G401.6 (cell line): Measurements from ENCODE around the gene DDX50.
A peak's percentile ranks its signal among the peaks of the same experiment; 100 is the strongest.
"Not testable (repeated sequence)": the region's sequence is repeated elsewhere in the genome, so short reads cannot be mapped to it uniquely, and the experiment has no call there.

Source experiments
- FAIRE-seq: peaks from 2 replicates; lab custom pipeline; 2012; peaks lifted over from hg19 to GRCh38; lab: Jason Lieb, UNC

Gene DDX50

DNA sequence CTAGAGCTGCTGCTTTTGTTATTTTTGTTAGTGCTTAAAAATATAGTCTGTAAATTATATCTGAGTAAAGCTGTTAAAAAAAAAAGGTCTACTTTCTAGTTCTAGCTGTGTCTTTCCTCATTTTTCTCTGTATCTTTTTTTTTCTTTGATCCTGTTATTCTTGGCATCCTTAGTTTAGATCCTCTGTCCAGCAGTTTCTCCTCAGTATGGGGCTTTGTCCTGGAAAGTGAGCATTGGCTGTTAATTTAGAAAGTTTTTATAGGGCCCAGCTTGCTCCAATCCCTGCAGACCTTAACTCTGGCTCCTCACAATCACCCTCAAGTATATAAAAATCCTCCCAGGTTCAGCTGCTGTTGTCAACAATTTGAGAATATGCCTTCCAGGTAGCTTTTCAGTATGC, 23.5 kb downstream of the DDX50 start:
- FAIRE-seq, result no peak

DNA sequence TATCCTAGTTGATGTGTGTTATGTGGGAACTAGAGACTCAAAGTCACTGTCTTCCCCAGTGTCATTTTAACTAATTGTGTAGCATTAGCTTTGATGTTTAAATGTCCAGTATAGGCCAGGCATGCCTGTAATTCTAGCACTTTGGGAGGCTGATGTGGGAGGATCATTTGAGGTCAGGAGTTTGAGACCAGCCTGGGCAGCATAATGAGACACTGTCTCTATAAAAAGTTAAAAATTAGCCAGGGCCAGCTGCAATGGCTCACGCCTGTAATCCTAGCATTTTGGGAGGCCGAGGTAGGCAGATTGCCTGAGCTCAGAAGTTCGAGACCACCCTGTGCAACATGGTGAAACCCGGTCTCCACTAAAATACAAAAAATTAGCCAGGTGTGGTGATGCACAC, 24.4 kb downstream of the DDX50 start:
- no peak for FAIRE-seq

DNA sequence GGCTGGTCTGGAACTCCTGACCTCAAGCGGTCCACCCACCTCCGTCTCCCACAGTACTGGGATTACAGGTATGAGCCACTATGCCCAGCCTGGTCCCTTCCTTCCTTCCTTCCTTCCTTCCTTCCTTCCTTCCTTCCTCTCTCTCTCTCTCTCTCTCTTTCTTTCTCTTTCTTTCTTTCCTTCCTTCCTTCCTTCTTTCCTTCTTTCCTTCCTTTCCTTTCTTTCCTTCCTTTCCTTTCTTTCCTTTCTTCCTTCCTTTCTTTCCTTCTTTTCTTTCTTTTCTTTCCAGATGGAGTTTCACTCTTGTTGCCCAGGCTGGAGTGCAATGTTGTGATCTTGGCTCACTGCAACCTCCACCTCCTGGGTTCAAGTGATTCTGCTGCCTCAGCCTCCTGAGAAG, 28.0 kb downstream of the DDX50 start:
- not testable (repeated sequence) for FAIRE-seq

DNA sequence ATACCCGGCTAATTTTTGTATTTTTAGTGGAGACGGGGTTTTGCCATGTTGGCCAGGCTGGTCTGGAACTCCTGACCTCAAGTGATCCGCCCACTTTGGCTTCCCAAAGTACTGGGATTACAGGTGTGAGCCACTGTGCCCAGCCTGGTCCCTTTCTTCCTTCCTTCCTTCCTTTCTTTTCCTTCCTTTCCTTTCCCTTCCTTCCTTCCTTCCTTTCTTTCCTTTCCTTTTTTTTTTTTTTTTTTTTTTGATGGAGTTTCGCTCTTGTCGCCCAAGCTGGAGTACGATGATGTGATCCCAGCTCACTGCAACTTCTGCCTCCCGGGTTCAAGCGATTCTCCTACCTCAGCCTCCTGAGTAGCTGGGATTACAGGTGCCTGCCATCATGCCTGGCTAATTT, 28.8 kb downstream of the DDX50 start:
- not testable (repeated sequence) for FAIRE-seq

DNA sequence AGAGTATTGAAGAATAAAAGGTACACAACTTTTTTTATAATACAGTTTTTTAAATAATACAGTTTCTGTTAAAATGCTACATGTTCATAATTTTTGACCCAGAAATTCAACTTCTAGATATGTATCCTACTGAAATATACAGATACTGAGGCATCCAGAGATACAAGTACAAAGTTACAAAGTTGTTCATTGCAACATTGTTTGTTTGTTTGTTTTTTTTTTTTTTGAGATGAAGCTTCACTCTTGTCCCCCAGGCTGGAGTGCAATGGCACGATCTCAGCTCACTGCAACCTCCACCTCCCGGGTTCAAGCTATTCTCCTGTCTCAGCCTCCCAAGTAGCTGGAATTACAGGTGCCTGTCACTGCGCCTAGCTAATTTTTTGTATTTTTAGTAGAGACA, 31.7 kb downstream of the DDX50 start:
- not testable (repeated sequence) for FAIRE-seq

DNA sequence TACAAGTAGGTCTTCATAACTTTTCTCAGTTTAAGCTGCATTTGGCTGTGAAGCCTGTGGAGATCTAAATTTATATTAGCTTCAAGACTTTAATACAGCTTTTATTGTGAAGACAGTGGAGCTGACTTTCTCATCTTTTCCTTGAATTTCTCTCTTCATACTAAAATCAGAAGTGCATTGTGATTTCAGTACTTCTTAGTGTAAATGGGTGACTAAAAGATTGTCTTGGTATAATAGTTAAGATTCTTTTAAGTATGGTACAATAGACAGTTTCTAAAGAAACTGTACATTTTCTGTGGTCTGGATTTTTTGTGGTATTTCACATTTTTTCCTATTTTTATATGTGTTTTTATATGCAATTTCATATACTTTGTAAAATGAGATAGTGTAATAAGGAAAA, 33.9 kb downstream of the DDX50 start:
- peak; percentile 67 for FAIRE-seq

DNA sequence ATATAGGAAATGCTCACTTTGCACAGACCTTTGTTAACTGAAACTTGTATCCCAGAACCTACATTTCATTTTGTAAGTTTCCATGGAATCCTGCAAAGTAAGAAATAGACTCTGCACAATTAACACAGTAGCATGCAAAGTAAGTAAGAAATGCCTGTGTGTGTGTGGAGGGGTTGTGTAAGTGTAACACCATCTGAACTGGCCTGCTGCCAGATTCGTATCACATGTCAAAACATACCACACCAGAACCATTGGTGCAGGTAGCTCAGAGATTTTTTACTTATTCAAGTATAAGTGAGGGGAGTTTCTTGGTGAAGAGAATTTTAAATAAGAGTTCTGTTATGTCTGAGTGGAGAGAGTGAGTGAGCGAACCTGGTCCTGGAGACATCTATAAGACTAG, 37.0 kb downstream of the DDX50 start:
- no peak for FAIRE-seq

DNA sequence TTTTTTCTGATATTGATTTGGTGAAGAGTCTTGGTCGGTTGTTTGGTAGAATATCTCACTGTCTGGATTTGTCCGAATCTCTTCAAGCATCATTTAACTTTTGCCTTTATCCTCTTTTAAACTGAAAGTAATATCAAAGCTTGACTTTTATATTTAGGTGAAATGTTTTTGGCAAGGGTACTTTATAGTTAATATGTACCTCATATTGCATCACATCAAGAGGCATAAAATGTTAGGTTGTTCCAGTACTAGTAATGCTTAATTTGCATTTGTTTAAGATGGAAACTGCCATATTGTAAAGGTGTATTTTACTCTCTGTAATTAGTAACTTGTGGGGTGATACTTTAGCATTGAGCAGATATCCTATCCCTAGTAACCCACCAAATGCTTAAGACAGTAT, 37.8 kb downstream of the DDX50 start:
- no peak for FAIRE-seq

DNA sequence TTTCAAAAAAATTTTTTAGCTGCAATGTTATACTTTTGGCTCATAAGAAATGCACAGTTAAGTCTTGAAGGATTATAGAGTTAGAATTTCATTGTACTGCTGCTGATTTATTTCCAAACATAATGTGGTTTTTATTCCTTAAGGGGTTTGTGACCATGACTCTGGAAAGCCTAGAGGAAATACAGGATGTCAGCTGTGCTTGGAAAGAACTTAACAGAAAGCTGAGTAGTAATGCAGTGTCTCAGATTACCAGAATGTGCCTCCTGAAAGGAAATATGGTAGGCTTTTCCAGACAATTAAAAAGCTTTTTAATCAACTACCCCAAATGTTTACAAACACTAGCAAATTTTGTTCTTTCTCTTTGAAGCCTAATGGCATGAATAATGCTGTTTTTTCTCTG, 39.8 kb downstream of the DDX50 start:
- FAIRE-seq, result not testable (repeated sequence)

DNA sequence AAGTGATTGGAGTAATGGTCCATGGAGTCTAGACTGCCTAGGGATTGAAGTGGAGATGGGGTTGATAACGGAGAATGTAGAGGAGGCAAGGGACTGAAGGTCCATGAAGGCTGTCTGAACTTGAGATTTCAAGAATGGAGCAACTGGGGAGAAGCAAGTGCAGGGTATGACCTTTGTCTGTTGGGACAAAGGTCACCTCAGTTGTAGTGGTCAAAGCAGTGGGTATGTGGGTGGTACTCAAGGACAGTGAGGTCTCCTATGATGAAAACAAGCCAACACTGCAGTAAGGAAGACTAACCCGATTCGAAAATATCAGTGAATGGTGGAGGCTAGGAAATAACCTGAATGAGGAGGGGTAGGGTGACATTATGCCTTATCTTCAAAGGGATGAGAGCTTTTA, 49.5 kb downstream of the DDX50 start:
- FAIRE-seq, result no peak

DNA sequence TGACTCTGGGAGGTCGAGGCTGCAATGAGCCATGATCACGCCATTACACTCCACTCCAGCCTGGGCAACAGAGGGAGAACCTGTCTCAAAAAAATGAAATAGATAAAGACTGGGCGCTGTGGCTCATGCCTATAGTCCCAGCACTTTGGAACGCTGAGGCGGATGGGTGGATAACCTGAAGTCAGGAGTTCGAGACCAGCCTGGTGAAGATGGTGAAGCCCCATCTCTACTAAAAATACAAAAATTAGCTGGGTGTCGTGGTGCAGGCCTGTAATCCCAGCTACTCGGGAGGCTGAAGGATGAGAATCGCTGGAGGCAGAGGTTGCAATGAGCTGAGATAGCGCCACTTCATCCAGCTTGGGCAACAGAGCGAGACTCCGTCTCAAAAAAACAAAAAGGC, 53.8 kb downstream of the DDX50 start:
- no peak for FAIRE-seq

DNA sequence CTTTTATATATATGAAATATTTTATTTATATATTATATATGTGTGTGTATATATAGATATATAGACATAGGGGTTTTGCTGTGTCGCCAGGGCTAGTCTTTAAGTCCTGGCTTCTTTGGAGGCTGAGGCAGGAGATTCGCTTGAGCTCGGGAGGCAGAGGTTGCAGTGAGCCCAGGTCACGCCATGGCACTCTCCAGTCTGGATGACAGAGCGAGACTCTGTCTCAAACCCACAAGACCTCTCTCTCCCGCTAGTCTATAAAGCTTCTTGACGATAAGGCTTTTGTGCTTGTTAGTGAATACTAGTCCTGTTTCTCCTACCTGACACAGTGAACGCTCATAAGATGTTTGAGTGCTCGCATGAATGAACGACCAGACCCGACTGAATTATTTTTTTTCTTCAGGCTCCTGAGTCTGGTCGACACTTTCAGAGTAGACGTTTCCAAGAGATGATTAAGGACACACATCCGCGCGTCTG, 54.3 kb downstream of the DDX50 start:
- no peak for FAIRE-seq

DNA sequence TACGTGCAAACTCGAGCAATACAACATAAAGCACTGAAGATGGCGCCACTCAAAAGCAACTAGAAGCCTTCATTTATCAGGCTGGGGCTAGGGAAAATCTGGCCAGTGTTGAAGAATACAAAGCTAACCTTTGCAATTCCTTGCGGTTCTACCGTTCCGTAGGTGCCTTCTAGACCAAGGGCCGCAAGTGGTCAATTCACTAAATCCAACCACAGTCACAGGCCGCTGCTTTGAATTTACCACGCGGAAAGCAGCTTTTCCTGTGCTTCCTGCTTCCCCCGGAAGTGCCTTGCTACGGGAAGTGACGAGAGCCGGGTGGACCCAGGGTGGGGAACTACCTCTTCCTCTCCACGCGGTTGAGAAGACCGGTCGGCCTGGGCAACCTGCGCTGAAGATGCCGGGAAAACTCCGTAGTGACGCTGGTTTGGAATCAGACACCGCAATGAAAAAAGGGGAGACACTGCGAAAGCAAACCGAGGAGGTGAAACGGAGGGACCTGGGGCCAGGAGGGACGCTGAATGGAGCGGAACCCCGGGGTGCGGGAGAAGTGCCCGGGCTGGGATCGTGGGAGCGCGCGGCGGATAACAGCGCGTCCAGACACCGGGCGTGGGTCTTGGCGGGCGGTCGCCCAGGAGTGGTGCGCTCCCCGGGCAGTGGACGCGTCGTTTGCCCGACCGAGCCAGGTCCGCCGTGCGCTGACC, 54.9 kb downstream of the DDX50 start, which contains the start of gene DDX21:
TSS of gene DDX21 (plus strand) at position 339 of the 701 bp plus-strand sequence. CDS start at position 395, 56 bp downstream.
- peak; percentile 82 for FAIRE-seq

DNA sequence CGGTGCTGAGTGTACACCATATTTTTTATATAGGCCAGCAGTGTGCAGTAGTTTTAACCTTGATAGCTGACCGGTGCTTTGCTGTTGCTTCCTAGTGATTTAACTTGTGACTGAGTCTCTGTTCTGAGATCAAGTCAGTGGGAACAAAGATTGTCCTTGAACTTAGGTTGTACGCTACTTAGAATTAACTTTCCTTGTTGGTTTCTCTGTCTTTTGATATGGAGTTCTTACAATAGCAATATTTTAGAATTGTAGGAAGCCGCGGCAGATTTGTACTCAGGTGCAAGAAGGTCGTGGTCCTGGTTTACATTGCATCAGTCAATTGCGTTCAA, 56.1 kb downstream of the DDX50 start:
- FAIRE-seq, result no peak

DNA sequence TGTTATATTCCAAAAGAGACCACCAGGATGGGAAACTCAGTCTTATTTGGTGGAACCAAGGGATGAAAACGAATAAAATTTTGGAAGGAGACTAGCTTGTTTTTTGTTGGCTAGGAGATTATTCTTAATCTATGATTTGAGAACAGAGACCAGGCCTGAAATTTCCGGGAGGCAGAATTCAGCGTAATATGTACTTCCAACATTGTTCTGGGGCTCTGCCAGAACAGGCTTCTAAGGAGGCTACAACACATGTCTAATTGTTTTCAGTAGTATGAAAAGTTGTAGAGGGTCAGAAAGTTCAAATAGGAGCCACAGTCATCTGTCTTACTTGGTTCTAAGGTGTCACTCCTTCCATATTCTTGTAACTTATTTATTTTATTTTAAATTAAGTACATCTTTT, 56.5 kb downstream of the DDX50 start:
- no peak for FAIRE-seq

DNA sequence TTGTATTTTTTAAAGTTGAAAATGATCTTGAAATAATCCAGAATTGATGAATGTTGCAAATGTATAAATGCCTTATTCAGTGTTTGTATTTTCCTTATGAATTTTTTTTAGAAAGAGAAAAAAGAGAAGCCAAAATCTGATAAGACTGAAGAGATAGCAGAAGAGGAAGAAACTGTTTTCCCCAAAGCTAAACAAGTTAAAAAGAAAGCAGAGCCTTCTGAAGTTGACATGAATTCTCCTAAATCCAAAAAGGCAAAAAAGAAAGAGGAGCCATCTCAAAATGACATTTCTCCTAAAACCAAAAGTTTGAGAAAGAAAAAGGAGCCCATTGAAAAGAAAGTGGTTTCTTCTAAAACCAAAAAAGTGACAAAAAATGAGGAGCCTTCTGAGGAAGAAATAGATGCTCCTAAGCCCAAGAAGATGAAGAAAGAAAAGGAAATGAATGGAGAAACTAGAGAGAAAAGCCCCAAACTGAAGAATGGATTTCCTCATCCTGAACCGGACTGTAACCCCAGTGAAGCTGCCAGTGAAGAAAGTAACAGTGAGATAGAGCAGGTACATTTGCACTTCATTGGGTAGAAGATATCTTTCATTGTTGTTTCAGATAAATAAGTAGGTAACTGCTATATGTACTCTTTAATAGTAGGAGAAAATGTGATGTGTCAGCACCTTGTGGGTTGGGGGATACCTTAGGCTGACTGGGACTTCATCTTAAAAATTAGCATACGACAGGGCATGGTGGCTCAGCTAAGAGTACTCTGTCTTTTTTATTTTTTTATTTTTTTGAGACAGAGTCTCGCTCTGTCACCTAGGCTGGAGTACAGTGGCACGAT, 58.8 kb downstream of the DDX50 start:
- no peak for FAIRE-seq

DNA sequence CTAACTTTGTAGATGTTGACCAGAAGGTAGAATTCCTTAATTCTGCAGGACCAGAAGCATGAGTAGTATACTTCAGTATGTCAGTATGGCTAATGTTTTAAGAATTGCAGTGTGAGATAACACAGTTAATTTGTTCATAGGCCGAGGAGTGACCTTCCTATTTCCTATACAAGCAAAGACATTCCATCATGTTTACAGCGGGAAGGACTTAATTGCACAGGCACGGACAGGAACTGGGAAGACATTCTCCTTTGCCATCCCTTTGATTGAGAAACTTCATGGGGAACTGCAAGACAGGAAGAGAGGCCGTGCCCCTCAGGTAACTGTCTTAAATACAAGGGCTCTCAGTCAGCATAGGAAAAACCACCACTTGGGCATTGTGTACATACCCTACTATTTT, 62.0 kb downstream of the DDX50 start:
- no peak for FAIRE-seq

DNA sequence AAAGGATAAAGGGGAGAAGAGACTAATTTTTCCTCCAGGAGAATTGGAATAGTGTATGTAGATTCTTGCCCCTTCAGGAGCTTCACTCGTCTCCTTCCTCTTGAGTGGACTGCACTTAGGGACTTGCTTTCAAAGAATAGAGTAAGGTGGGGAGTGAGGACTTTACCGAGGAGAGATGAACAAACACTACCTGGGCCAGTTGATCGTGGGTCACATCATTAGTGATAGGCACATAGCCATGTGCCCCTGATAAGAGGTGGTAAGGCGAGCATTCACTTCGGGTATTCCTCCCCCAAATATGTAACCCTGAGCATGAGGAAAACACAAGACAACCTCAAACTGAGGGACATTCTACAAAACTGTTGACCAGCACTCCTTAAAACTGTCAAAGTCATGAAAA, 72.9 kb downstream of the DDX50 start:
- FAIRE-seq, result no peak

DNA sequence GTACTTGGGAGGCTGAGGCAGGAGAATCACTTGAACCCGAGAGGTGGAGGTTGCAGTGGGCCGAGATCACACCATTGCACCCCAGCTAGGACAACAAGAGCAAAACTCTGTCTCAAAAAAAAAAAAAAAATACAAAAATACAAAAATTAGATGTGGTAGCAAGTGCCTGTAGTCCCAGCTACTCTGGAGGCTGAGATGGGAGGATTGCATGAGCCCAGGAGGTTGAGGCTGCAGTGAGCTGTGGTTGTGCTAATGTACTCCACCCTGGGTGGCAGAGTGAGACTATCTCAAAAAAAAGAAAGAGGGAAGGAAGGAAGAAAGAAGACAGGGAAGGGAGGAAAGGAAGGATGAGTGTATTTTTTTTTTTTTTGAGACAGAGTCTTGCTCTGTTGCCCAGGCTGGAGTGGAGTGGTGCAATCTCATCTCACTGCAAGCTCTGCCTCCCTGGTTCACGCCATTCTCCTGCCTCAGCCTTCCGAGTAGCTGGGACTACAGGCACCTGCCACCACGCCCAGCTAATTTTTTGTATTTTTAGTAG, 74.9 kb downstream of the DDX50 start:
- FAIRE-seq, result not testable (repeated sequence)

DNA sequence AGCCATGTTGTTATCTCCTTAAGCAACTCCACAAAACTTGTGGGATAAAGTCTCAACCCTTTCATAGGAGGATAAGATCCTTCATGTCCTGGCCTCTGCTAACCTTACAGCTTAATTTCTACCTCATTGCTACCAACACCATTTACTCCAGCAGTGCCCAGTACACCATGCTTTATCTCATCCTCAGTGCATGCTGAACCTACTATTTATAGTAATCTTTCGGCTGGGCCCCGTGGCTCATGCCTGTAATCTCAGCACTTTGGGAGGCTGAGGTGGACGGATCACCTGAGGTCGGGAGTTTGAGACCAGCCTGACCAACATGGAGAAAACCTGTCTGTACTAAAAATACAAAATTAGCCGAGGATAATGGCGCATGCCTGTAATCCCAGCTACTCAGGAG, 78.6 kb downstream of the DDX50 start:
- not testable (repeated sequence) for FAIRE-seq

DNA sequence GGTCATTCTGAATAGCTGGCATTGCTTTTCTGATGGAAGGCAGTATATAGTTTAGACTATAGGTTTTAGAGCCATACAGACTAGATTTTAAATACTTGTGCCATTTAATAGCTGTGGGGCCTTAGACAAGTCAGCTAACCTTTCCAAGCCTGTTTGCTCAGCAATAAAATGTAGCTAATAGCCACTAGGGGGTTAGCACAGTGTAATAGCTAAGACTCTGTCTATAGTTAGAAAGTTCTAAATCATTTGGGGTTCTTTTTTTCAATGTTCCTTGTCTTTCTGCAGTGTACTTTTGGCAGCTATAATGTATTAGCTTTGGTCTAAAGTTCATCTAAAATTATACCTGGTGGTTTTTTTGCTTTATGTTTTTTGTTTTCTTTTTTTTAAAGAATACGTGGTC, 80.0 kb downstream of the DDX50 start:
- FAIRE-seq, result peak; percentile 75

DNA sequence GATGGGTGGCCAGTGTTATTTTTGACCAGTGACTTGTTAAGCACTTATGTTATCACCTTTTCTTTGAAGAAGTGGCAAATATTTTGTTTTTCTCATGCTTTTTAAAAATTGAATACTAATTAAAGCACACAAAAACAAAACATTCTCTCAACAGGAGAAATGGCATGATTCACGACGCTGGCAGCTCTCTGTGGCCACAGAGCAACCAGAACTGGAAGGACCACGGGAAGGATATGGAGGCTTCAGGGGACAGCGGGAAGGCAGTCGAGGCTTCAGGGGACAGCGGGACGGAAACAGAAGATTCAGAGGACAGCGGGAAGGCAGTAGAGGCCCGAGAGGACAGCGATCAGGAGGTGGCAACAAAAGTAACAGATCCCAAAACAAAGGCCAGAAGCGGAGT, 81.3 kb downstream of the DDX50 start:
- FAIRE-seq, result no peak

DNA sequence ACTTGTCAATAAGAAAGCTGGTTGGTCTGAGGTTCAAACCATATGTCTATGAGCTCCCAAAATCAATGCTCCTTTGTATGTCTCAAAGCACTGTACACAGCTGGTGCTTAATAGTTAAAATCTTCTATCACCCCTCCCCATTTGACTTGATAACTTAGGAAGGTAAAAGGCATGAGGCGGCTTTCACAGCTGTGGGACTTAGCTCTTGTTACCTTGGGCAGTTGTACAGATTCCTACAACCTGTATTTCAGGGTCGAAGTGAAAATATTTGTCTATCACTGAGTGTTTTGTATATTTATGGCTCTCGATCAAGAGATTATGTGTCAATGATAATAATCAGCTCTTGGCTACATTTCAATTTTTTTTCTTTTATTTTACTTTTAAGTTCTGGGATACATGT, 86.5 kb downstream of the DDX50 start:
- no peak for FAIRE-seq
